Pancreas (tissue), 10 donors: Measurements from ENCODE around the gene GGA1. TPM values are rescaled to one million over a fixed set of nuclear protein-coding genes. Genes with fewer than 3 reads are reported as not detected.

ENCODE experiments used
- ATAC-seq, 4 donors: fragments of 200-7000 bp; cut with Tn5 transposase; one replicate each; pipeline versions ENCODE4 v1.8.0 to v1.9.1; 2020; ENCODE audit warnings: mild to moderate bottlenecking in 4 of 4, moderate library complexity in 4 of 4
- DNase-seq, 6 donors: peaks; one replicate each; pipeline ENCODE4 v3.0.0-alpha.2; 2020
- FAIRE-seq: peaks from 2 replicates; lab custom pipeline; 2012; peaks lifted over from hg19 to GRCh38; lab: Jason Lieb, UNC
- H3K27ac ChIP-seq, 4 donors: fragments of 200-600 bp; sonication (generic); 1 replicate in 3 of 4; 2 replicates in 1 of 4; pipeline versions ENCODE4 v1.5.0 to v1.8.0; 2020
- H3K27me3 ChIP-seq, 4 donors: fragments of 200-600 bp; one replicate each; pipeline ENCODE4 v1.8.0; 2021
- H3K36me3 ChIP-seq, 3 donors: fragments of 200-600 bp; sonication (generic) in 1 of 3; one replicate each; pipeline versions ENCODE4 v1.5.0 to v1.8.0; 2020 to 2021
- H3K4me1 ChIP-seq, 3 donors: fragments of 200-600 bp; one replicate each; pipeline ENCODE4 v1.8.0; 2021
- H3K4me3 ChIP-seq, 4 donors: fragments of 200-600 bp; sonication (generic) in 2 of 4; one replicate each; pipeline versions ENCODE4 v1.5.0 to v1.8.0; 2020 to 2021
- H3K9me3 ChIP-seq, 4 donors: fragments of 200-600 bp; one replicate each; pipeline ENCODE4 v1.8.0; 2021
- CTCF ChIP-seq, 4 donors: fragments of 200-600 bp; sonication (generic) in 3 of 4; IDR thresholded peaks; one replicate each; pipeline versions ENCODE4 v1.5.0 to v1.8.0; 2021; ENCODE audit warnings: antibody characterized with exemption in 4 of 4
- WGBS, 2 donors: extraction: QIAGEN DNeasy Blood & Tissue Kit; methylation state at CpG; one replicate each; pipeline ENCODE4 v1.1.7; 2013; 5-methylcytosine and 5-hydroxymethylcytosine counted together
- intact Hi-C, 3 donors: fragments of 100-400 bp; cut with DNase I; formaldehyde crosslinking; loops; one replicate each; pipeline versions ENCODE4 v1.11.1 to v1.14.2; 2022
- polyA plus RNA-seq, 2 donors: library from polyadenylated mRNA; stranded (reverse); fragments of 200-250 nt; gene quantifications; one replicate each; pipeline ENCODE4 v1.2.3, GENCODE V29; 2013
- total RNA-seq, 6 donors: library from RNA; stranded (reverse); fragmentation: NEBNext Ultra II Directional in 4 of 6; extraction: Animal tissue kit (Norgen Biotek cat#: 25700) in 4 of 6; gene quantifications; one replicate each; pipeline versions ENCODE4 v1.2.1 to v1.2.4, GENCODE V29; 2021 to 2023
- donor health status: healthy with polysubstance abuse.
- donor health status: DM: no; HTN: no; CAD: no; lungs with moderate emphysema.
- donor health status: DM: no; HTN: no; CAD: no.
- donor health status: control.
- donor health status: control.
- donor health status: Bipolar disorder and iron deficiency.
- donor health status: DM: yes; HTN: yes; CAD: no.
- donor health status: DM: no; HTN: no; CAD: no.
- donor health status: DM: no; HTN: no; CAD: no.
- donor health status: DM: yes; HTN: yes; CAD: no.

Gene GGA1
- total and polyA plus RNA-seq, 8 donors, result 17.9 to 84.9 (median 23.9) TPM

- DNase-seq, result no peak
- peaks cover 0 to 37% (median 2%) of the 10 kb centered on the region in 3 donors for H3K36me3 ChIP-seq
- no peak overlapping the region for H3K27ac ChIP-seq
- 89 to 92% methylated on average over 12 of the region's 12 CpGs for WGBS, 2 donors
- no peak for ATAC-seq
- H3K4me1 ChIP-seq, result no peaks in the 10 kb centered on the region
- H3K27me3 ChIP-seq, result no peaks in the 10 kb centered on the region
- TF ChIP-seq CTCF (IDR thresholded peaks at IDR 0.05), result no peak
- no peak overlapping the region for H3K4me3 ChIP-seq
- intact Hi-C loops, result no loop called here
- no peak for FAIRE-seq
- H3K9me3 ChIP-seq, result no peaks in the 10 kb centered on the region
These were observed 12.8 kb downstream of the GGA1 start for GRCh38 chr22:37621352-37621860.

DNA sequence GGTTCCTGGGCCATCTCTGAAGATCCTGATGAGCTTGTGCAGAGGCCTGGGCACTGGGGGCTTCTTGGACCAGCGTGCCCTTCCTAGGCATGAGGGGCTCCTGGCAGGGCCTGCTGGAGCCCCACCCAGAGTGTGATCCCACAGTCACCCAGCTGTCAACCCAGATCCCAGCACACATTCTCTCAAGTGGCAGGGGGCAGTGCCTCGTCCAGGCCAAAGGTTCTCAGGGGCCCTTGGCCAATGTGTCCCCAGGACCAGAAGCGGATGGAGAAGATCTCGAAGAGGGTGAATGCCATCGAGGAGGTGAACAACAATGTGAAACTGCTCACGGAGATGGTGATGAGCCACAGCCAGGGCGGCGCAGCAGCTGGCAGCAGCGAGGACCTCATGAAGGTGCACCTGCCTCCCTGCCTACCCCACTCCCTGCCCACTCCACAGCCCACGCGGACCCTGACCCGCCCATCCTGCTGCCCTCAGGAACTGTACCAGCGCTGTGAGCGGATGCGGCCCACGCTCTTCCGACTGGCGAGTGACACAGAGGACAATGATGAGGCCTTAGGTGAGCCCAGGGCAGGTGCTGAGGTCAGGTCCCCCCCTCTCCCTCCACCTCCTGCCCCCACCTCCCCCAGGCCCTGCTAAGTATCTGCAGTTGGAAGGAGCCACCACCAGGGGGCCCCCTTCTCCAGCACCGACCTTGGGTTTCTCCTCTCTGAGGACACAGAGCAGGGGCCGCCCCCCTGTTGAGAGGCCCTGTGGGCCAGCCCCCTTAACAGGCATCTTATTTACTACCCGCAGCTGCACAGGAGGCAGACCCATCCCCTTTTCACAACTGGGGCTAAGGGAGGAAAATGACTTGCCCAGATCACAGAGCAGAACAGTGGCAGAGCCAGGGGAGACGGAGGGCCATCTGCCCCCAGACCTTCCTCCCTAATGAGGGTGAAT lies 14.7 kb downstream of the GGA1 start:
- Histone ChIP-seq H3K4me1 (no peaks in the 10 kb centered on the region), H3K27ac (no peak overlapping the region), H3K36me3 (peaks cover 0 to 29% (median 0%) of the 10 kb centered on the region in 3 donors), H3K27me3 (no peaks in the 10 kb centered on the region), H3K4me3 (no peak overlapping the region), H3K9me3 (no peaks in the 10 kb centered on the region)
- ATAC-seq (peak; percentile 67 to 77 (median 70)), DNase-seq (peak in 4 of 6 donors; percentile 63 to 86 (median 73)), FAIRE-seq (no peak)
- TF ChIP-seq CTCF (IDR thresholded peaks at IDR 0.05), result peak; percentile 80 to 94 (median 84)
- intact Hi-C loops, result no loop called here
- WGBS, 2 donors, result 62 to 63% methylated on average over 22 of the region's 22 CpGs

- Histone ChIP-seq H3K9me3 (no peaks in the 10 kb centered on the region), H3K4me3 (no peak overlapping the region), H3K4me1 (no peaks in the 10 kb centered on the region), H3K36me3 (peaks cover 0 to 24% (median 0%) of the 10 kb centered on the region in 3 donors), H3K27me3 (no peaks in the 10 kb centered on the region), H3K27ac (no peak overlapping the region)
- no peak for FAIRE-seq
- intact Hi-C loops, result no loop called here
- peak in 1 of 4 donors; percentile 4 for ATAC-seq
- 75% methylated on average over 6 of the region's 6 CpGs for WGBS, 2 donors
- no peak for DNase-seq
- TF ChIP-seq CTCF (IDR thresholded peaks at IDR 0.05), result no peak
These were observed 15.4 kb downstream of the GGA1 start for GRCh38 chr22:37624017-37624365.

DNA sequence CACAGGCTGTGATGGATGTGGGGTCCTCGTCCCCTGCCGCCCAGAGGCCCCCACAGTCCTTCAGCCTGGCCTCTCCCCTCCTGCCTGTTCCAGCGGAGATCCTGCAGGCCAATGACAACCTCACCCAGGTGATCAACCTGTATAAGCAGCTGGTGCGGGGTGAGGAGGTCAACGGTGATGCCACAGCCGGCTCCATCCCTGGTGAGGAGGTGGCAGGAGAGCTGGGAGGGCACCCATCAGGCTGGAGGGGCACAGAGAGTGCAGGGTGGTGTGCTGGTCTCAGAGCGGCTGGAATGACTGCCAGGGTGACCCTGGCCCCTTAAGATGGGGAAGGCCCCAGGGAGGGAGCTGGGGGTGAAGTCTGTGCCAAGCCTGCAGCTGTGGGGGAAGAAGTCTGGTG lies 16.2 kb downstream of the GGA1 start:
- no peaks in the 10 kb centered on the region for H3K9me3 ChIP-seq
- H3K4me3 ChIP-seq, result no peak overlapping the region
- ATAC-seq (no peak), DNase-seq (peak in 1 of 6 donors; percentile 23), FAIRE-seq (no peak)
- no peak overlapping the region for H3K27ac ChIP-seq
- intact Hi-C loops, result no loop called here
- H3K36me3 ChIP-seq, result peaks cover 0 to 19% (median 7%) of the 10 kb centered on the region in 3 donors
- H3K4me1 ChIP-seq, result no peaks in the 10 kb centered on the region
- H3K27me3 ChIP-seq, result no peaks in the 10 kb centered on the region
- 88 to 89% methylated on average over 5 to 7 of the region's 7 CpGs for WGBS, 2 donors
- no peak for TF ChIP-seq CTCF (IDR thresholded peaks at IDR 0.05)
